ENCODE data around the gene ADAM22.

Gene ADAM22

GRCh38 chr7:87959336-87959735 lies 25.3 kb downstream of the ADAM22 start:
- DNase-seq = no peak

- DNase-seq = no peak
Measured at GRCh38 chr7:87960239-87960638, 26.2 kb downstream of the ADAM22 start.

GRCh38 chr7:87961754-87962153 lies 27.7 kb downstream of the ADAM22 start:
- no peak for DNase-seq

GRCh38 chr7:87966271-87966670 lies 32.2 kb downstream of the ADAM22 start:
- DNase-seq = no peak

GRCh38 chr7:87968021-87968420 lies 34.0 kb downstream of the ADAM22 start:
- no peak for DNase-seq

- no peak for DNase-seq
Measured at GRCh38 chr7:87982116-87982515, 48.1 kb downstream of the ADAM22 start.

GRCh38 chr7:87984088-87984487 lies 50.0 kb downstream of the ADAM22 start:
- DNase-seq = no peak

- DNase-seq = no peak
Measured at GRCh38 chr7:87993269-87993668, 59.2 kb downstream of the ADAM22 start.

GRCh38 chr7:87999261-87999660 lies 65.2 kb downstream of the ADAM22 start:
- no peak for DNase-seq

- no peak for DNase-seq
Measured at GRCh38 chr7:88001744-88002530, 67.9 kb downstream of the ADAM22 start.

GRCh38 chr7:88002617-88003016 lies 68.6 kb downstream of the ADAM22 start:
- no peak for DNase-seq

GRCh38 chr7:88003581-88003980 lies 69.5 kb downstream of the ADAM22 start:
- DNase-seq = no peak

- DNase-seq = no peak
Measured at GRCh38 chr7:88005191-88005590, 71.1 kb downstream of the ADAM22 start.

GRCh38 chr7:88009651-88010050 lies 75.6 kb downstream of the ADAM22 start:
- DNase-seq = no peak

- DNase-seq = no peak
Measured at GRCh38 chr7:88012086-88012485, 78.0 kb downstream of the ADAM22 start.

- DNase-seq = no peak
Measured at GRCh38 chr7:88013981-88014380, 79.9 kb downstream of the ADAM22 start.

GRCh38 chr7:88014581-88014980 lies 80.5 kb downstream of the ADAM22 start:
- no peak for DNase-seq

GRCh38 chr7:88015309-88015708 lies 81.3 kb downstream of the ADAM22 start:
- DNase-seq = no peak

- no peak for DNase-seq
Measured at GRCh38 chr7:88018501-88018900, 84.5 kb downstream of the ADAM22 start.

- DNase-seq = no peak
Measured at GRCh38 chr7:88020953-88021665, 87.1 kb downstream of the ADAM22 start.

- DNase-seq = no peak
Measured at GRCh38 chr7:88027724-88028123, 93.7 kb downstream of the ADAM22 start.

- DNase-seq = no peak
Measured at GRCh38 chr7:88034083-88034695, 100.1 kb downstream of the ADAM22 start.

GRCh38 chr7:88037050-88037449 lies 103.0 kb downstream of the ADAM22 start:
- no peak for DNase-seq

- DNase-seq = no peak
Measured at GRCh38 chr7:88040694-88041093, 106.6 kb downstream of the ADAM22 start.
